ENCODE results near the gene FAM13A. TPM values are rescaled to one million over a fixed set of nuclear protein-coding genes. Genes with fewer than 3 reads are reported as not detected.

The FAM13A gene
- total RNA-seq, 1 donor from 2014 or later = 2.7 TPM

DNA sequence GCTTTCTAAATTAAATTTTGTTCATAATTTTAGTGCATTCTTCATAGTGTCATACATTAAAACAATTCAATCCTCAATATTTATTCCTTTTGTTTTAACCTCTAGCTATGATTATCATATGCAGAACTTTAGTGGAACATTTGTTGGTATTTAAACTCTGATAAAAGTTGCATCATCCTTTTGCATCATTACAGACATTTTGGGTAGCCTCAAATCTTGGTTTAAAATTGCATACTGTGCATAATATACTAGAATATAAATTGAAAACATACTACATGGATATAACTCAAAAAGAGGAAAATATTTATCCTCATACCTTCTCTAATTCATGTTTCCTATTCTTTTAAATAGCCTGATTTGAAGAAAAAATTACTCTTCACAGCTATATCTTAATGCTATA lies 262.0 kb downstream of the FAM13A start:
- CTCF ChIA-PET = interaction anchor here (0.8 kb wide), 1 partner anchor 256 kb away, joined by 4 read pairs; no protein-coding TSS in a partner anchor
- intact Hi-C loops (cut with micrococcal nuclease) = no loop called here
- H3K4me3 Mint-ChIP-seq = no peak overlapping the region
- no peaks in the 10 kb centered on the region for H3K36me3 Mint-ChIP-seq (ENCODE audit: low read depth)
- DNase-seq = no peak
- no peaks in the 10 kb centered on the region for H3K4me1 Mint-ChIP-seq
- ATAC-seq (ENCODE audit: low read depth) = no peak
- no peaks in the 10 kb centered on the region for H3K9me3 Mint-ChIP-seq
- no peak overlapping the region for H3K27ac Mint-ChIP-seq
- peaks cover under 1% of the 10 kb centered on the region for H3K27me3 Mint-ChIP-seq
- POLR2A ChIA-PET = no interaction called here
- TF ChIP-seq, protein P1, sequence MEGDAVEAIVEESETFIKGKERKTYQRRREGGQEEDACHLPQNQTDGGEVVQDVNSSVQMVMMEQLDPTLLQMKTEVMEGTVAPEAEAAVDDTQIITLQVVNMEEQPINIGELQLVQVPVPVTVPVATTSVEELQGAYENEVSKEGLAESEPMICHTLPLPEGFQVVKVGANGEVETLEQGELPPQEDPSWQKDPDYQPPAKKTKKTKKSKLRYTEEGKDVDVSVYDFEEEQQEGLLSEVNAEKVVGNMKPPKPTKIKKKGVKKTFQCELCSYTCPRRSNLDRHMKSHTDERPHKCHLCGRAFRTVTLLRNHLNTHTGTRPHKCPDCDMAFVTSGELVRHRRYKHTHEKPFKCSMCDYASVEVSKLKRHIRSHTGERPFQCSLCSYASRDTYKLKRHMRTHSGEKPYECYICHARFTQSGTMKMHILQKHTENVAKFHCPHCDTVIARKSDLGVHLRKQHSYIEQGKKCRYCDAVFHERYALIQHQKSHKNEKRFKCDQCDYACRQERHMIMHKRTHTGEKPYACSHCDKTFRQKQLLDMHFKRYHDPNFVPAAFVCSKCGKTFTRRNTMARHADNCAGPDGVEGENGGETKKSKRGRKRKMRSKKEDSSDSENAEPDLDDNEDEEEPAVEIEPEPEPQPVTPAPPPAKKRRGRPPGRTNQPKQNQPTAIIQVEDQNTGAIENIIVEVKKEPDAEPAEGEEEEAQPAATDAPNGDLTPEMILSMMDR (IDR thresholded peaks at IDR 0.05) = no peak

DNA sequence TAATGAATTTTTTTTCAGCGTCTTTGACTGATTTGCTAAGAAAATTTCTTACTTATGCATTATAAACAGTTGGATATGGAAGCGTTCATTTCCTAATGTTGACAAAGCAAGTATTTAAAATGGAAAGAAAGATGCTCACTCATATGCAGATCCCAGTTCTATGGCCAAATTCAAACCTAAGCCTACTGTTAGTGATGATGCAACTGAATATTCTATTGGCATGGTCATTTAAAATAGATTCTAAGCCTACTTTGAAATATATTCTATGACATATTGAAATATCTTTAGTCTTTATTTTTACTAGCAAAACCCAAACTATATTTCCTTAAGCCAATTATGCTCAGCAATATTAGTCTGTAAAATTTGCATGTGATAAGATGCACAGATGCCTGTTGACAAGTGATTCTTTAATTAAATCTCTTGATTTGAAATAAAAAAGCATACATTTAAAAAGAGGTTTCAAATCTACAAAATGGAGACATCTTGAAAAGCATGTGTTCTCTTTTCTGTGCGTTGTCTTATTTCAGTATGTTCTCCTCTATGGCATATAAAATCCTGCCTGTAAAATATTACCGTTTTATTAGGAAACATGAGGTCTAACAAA lies 262.8 kb downstream of the FAM13A start:
- Mint-ChIP-seq H3K9me3 (no peaks in the 10 kb centered on the region), H3K27me3 (no peaks in the 10 kb centered on the region), H3K4me3 (no peak overlapping the region), H3K27ac (no peak overlapping the region), H3K4me1 (no peaks in the 10 kb centered on the region), H3K36me3 (ENCODE audit: low read depth) (no peaks in the 10 kb centered on the region)
- ChIA-PET POLR2A (no interaction called here), CTCF (no interaction called here)
- ATAC-seq (ENCODE audit: low read depth) (no peak), DNase-seq (no peak)
- intact Hi-C loops (cut with micrococcal nuclease) = no loop called here
- TF ChIP-seq, protein P1 (IDR thresholded peaks at IDR 0.05) = no peak

GRCh38 chr4:88793475-88793874 lies 263.5 kb downstream of the FAM13A start:
- no peak overlapping the region for H3K27ac Mint-ChIP-seq
- H3K4me1 Mint-ChIP-seq = no peaks in the 10 kb centered on the region
- H3K4me3 Mint-ChIP-seq = no peak overlapping the region
- ChIA-PET CTCF (no interaction called here), POLR2A (no interaction called here)
- intact Hi-C loops (cut with micrococcal nuclease) = no loop called here
- TF ChIP-seq, protein P1 (IDR thresholded peaks at IDR 0.05) = no peak
- DNase-seq (no peak), ATAC-seq (ENCODE audit: low read depth) (no peak)
- H3K36me3 Mint-ChIP-seq (ENCODE audit: low read depth) = no peaks in the 10 kb centered on the region
- H3K9me3 Mint-ChIP-seq = no peaks in the 10 kb centered on the region
- H3K27me3 Mint-ChIP-seq = no peaks in the 10 kb centered on the region

GRCh38 chr4:88792821-88793220 lies 264.2 kb downstream of the FAM13A start:
- no peaks in the 10 kb centered on the region for H3K27me3 Mint-ChIP-seq
- H3K27ac Mint-ChIP-seq = no peak overlapping the region

GRCh38 chr4:88792268-88792781 lies 264.7 kb downstream of the FAM13A start:
- POLR2A ChIA-PET = no interaction called here
- Mint-ChIP-seq H3K27me3 (no peaks in the 10 kb centered on the region), H3K36me3 (ENCODE audit: low read depth) (no peaks in the 10 kb centered on the region), H3K9me3 (no peaks in the 10 kb centered on the region), H3K4me1 (no peaks in the 10 kb centered on the region), H3K27ac (no peak overlapping the region), H3K4me3 (no peak overlapping the region)
- ATAC-seq (ENCODE audit: low read depth) (no peak), DNase-seq (no peak)
- intact Hi-C loops (cut with micrococcal nuclease) = no loop called here
- TF ChIP-seq, protein P1 (IDR thresholded peaks at IDR 0.05) = no peak
- CTCF ChIA-PET = no interaction called here

More at GRCh38 chr4:88792821-88793220, 264.2 kb downstream of the FAM13A start:
- DNase-seq (no peak), ATAC-seq (ENCODE audit: low read depth) (no peak)
- H3K9me3 Mint-ChIP-seq = no peaks in the 10 kb centered on the region
- ChIA-PET CTCF (no interaction called here), POLR2A (no interaction called here)
- no peaks in the 10 kb centered on the region for H3K36me3 Mint-ChIP-seq (ENCODE audit: low read depth)
- intact Hi-C loops (cut with micrococcal nuclease) = no loop called here
- H3K4me3 Mint-ChIP-seq = no peak overlapping the region
- H3K4me1 Mint-ChIP-seq = no peaks in the 10 kb centered on the region
- TF ChIP-seq, protein P1 (IDR thresholded peaks at IDR 0.05) = no peak

Measured in activated B cell treated with CpG ODN at 0.5 μM for 24 hours (primary cell).